Smooth muscle cell (in vitro differentiated cells): ENCODE measurements around the gene CETP. TPM values are rescaled to one million over a fixed set of nuclear protein-coding genes. Genes with fewer than 3 reads are reported as not detected.

Experiments used
- DNase-seq: peaks from one replicate; lab custom pipeline; 2025; ENCODE audit not compliant: unreplicated experiment; lab: John Stamatoyannopoulos, UW
- H2AFZ ChIP-seq: fragments of 200-600 bp; sonication (generic); 2 replicates; pipeline ENCODE4 v1.6.0; 2016; ENCODE audit warnings: antibody characterized with exemption, low read depth, mild to moderate bottlenecking
- H3F3A ChIP-seq: fragments of 200-600 bp; sonication (generic); 2 replicates; pipeline ENCODE4 v1.6.0; 2017; ENCODE audit warnings: antibody characterized with exemption, low read depth
- H3K27ac ChIP-seq: fragments of 200-600 bp; sonication (generic); 2 replicates; pipeline ENCODE4 v1.5.1; 2016; ENCODE audit warnings: low read depth, mild to moderate bottlenecking
- H3K27me3 ChIP-seq: fragments of 200-600 bp; sonication (generic); 2 replicates; pipeline ENCODE4 v1.6.1; 2016; ENCODE audit warnings: low read depth, mild to moderate bottlenecking
- H3K36me3 ChIP-seq: fragments of 200-600 bp; sonication (generic); 2 replicates; pipeline ENCODE4 v1.5.1; 2016; ENCODE audit warnings: low read depth
- H3K4me1 ChIP-seq: fragments of 200-600 bp; sonication (generic); 2 replicates; pipeline ENCODE4 v1.5.1; 2016; ENCODE audit warnings: low read depth
- H3K4me2 ChIP-seq: fragments of 200-600 bp; sonication (generic); 2 replicates; pipeline ENCODE4 v1.6.0; 2016; ENCODE audit warnings: mild to moderate bottlenecking
- H3K4me3 ChIP-seq: fragments of 200-600 bp; sonication (generic); 2 replicates; pipeline ENCODE4 v1.5.1; 2016; ENCODE audit warnings: mild to moderate bottlenecking
- H3K79me2 ChIP-seq: fragments of 200-600 bp; sonication (generic); 2 replicates; pipeline ENCODE4 v1.6.0; 2016; ENCODE audit warnings: low read depth, mild to moderate bottlenecking
- H3K9ac ChIP-seq: fragments of 200-600 bp; sonication (generic); 2 replicates; pipeline ENCODE4 v1.6.0; 2016; ENCODE audit warnings: low read depth
- H3K9me3 ChIP-seq: fragments of 200-600 bp; sonication (generic); replicated peaks from 2 replicates; pipeline ENCODE4 v1.5.1; 2016; ENCODE audit warnings: low read depth
- H4K20me1 ChIP-seq: fragments of 200-600 bp; sonication (generic); 2 replicates; pipeline ENCODE4 v1.6.0; 2016; ENCODE audit warnings: low read depth
- WGBS: methylation state at CpG from one replicate; pipeline ENCODE4 v1.1.7; 2016; ENCODE audit warnings: low lambda C conversion rate; 5-methylcytosine and 5-hydroxymethylcytosine counted together
- polyA plus RNA-seq: library from polyadenylated mRNA; unstranded; fragments of >200 nt; fragmentation: Nextera tagmentation; extraction: Ambion mirVana; gene quantifications from 2 replicates; pipeline ENCODE4 v1.2.1, GENCODE V29; 2016
- total RNA-seq: library from RNA; depleted of rRNA; stranded (reverse); fragments of >200 nt; gene quantifications from 2 replicates; pipeline ENCODE4 v1.2.3, GENCODE V29; 2014
- TF ChIP-seq, protein P1 (sequence below): fragments of 200-600 bp; sonication (generic); IDR thresholded peaks from 2 replicates; pipeline ENCODE4 v1.5.1; 2017; ENCODE audit warnings: borderline replicate concordance, mild to moderate bottlenecking, antibody characterized with exemption; ENCODE audit not compliant: insufficient read depth, poor library complexity, severe bottlenecking

Gene CETP
- total and polyA plus RNA-seq, 2 experiments from 2014 or later, result not detected

DNA sequence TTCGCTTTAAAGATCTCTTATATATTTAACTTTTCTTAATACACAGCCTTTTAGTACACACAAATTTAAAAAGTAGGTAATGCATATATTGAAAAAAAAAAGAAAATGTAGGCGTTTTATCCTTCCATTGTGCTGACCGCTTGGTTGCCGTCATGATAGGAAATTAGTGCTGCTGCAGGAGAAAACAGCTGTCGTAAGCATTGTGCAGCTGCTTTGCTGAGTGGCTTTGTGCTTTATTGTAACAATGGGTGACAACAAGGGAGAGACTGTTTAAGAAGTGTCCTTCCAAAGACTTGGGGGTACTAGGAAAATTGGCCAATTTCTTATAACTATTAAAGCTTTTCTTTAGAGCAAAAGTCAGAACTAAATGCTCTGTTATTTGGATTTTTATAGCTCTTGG is 24.8 kb upstream of the CETP start:
- Histone ChIP-seq H4K20me1 (peaks cover 98% of the 10 kb centered on the region), H3F3A (peaks cover 23% of the 10 kb centered on the region), H3K27ac (peak overlapping the region; percentile 12), H3K27me3 (no peaks in the 10 kb centered on the region), H3K9me3 (no peaks in the 10 kb centered on the region), H3K4me2 (no peak overlapping the region), H3K9ac (no peak overlapping the region), H3K36me3 (peaks cover 32% of the 10 kb centered on the region), H2AFZ (no peak overlapping the region), H3K4me1 (peaks cover 14% of the 10 kb centered on the region), H3K4me3 (no peak overlapping the region), H3K79me2 (peaks cover 62% of the 10 kb centered on the region)
- TF ChIP-seq, protein P1, sequence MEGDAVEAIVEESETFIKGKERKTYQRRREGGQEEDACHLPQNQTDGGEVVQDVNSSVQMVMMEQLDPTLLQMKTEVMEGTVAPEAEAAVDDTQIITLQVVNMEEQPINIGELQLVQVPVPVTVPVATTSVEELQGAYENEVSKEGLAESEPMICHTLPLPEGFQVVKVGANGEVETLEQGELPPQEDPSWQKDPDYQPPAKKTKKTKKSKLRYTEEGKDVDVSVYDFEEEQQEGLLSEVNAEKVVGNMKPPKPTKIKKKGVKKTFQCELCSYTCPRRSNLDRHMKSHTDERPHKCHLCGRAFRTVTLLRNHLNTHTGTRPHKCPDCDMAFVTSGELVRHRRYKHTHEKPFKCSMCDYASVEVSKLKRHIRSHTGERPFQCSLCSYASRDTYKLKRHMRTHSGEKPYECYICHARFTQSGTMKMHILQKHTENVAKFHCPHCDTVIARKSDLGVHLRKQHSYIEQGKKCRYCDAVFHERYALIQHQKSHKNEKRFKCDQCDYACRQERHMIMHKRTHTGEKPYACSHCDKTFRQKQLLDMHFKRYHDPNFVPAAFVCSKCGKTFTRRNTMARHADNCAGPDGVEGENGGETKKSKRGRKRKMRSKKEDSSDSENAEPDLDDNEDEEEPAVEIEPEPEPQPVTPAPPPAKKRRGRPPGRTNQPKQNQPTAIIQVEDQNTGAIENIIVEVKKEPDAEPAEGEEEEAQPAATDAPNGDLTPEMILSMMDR, result no peak
- DNase-seq, result no peak
- 92% methylated on average over 5 of the region's 5 CpGs for WGBS

- Histone ChIP-seq H4K20me1 (peaks cover 99% of the 10 kb centered on the region), H2AFZ (no peak overlapping the region), H3K9me3 (no peaks in the 10 kb centered on the region), H3K79me2 (peaks cover 43% of the 10 kb centered on the region), H3K9ac (no peak overlapping the region), H3K36me3 (peaks cover 47% of the 10 kb centered on the region), H3K4me3 (no peak overlapping the region), H3K27me3 (no peaks in the 10 kb centered on the region), H3F3A (peaks cover 40% of the 10 kb centered on the region), H3K27ac (no peak overlapping the region), H3K4me1 (peaks cover 5% of the 10 kb centered on the region), H3K4me2 (no peak overlapping the region)
- DNase-seq, result no peak
- WGBS, result 95% methylated on average over 8 of the region's 8 CpGs
- TF ChIP-seq, protein P1, result no peak
These were observed 22.9 kb upstream of the CETP start for GRCh38 chr16:56938664-56939513.

DNA sequence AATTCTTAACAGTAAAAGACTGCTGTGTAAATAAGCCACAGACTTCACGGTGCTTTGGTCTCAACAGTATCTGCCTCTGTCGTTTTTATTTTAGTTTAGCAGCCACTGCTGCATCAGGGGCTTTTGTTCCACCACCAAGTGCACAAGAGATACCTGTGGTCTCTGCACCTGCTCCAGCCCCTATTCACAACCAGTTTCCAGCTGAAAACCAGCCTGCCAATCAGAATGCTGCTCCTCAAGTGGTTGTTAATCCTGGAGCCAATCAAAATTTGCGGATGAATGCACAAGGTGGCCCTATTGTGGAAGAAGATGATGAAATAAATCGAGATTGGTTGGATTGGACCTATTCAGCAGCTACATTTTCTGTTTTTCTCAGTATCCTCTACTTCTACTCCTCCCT is 21.9 kb upstream of the CETP start:
- Histone ChIP-seq H3F3A (peaks cover 49% of the 10 kb centered on the region), H2AFZ (no peak overlapping the region), H3K4me2 (no peak overlapping the region), H3K4me3 (no peak overlapping the region), H3K9ac (no peak overlapping the region), H4K20me1 (peaks cover 92% of the 10 kb centered on the region), H3K27ac (no peak overlapping the region), H3K9me3 (no peaks in the 10 kb centered on the region), H3K4me1 (no peaks in the 10 kb centered on the region), H3K36me3 (peaks cover 52% of the 10 kb centered on the region), H3K27me3 (no peaks in the 10 kb centered on the region), H3K79me2 (peaks cover 35% of the 10 kb centered on the region)
- DNase-seq, result no peak
- TF ChIP-seq, protein P1, result no peak
- 98% methylated on average over 4 of the region's 4 CpGs for WGBS
